GM21367 (cell line): ENCODE results near the gene USP34.

Experiments used
- ATAC-seq: cut with Tn5 transposase; IDR thresholded peaks from one replicate; pipeline ENCODE4 v1.9.1; 2021; ENCODE audit not compliant: unreplicated experiment

The USP34 gene

GRCh38 chr2:61328707-61329251 is 142.1 kb downstream of the USP34 start:
- no peak for ATAC-seq

DNA sequence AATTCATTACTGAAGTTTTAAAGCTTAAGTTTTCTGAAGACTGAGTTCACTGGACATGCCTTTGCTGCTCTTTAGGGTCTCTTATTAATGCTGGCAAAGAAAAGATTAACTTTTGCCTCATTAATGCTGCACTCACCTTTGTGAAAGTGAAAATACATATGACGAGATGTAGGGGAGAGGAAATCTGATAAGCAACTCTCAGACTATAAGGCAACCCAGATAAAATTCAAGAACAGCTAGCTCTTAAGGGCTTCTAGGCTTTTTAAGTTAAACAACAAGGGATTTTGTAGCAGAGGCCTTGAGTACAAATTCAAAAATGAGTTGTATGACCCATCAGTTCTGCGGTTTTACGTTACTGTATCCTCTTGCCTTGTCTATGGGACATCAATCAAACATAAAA is 143.7 kb downstream of the USP34 start:
- no peak for ATAC-seq

- ATAC-seq, result no peak
These were observed 144.5 kb downstream of the USP34 start for GRCh38 chr2:61326423-61326822.

DNA sequence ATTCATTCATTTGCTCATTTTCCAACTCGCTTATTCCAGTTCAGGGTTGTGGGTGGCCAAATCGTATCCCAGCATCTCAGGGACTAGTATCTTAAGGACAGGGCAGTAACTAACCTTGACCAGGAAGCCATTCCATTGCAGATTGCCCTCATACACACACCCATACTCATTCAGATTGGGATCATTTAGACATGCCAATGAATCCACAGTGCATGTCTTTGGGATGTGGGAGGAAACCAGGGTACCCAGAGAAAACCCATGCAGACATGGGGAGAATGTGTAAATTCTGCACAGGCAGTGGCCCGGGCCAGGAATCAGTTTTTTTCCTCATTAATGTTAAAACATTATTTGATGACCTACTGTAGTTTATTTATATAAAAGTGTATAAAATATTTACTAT is 150.7 kb downstream of the USP34 start:
- ATAC-seq, result no peak

DNA sequence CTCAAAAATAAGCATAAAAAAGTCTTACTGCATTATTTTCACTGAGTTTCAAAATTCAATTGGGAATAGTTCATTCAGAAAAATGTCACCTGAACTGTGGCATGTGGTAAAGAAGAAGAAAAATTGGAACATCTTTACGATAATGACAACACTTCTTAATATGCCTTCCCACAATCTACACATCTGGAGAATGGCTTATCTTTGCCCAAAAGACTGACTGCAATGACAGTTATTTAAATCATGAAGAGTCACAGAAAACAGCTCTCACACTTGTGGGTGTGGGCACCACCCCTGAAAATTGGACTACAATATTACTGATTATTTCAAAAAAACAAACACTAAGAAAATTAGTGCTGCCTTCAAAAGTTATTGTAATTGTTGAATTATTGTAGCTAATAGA is 152.3 kb downstream of the USP34 start:
- ATAC-seq, result no peak

DNA sequence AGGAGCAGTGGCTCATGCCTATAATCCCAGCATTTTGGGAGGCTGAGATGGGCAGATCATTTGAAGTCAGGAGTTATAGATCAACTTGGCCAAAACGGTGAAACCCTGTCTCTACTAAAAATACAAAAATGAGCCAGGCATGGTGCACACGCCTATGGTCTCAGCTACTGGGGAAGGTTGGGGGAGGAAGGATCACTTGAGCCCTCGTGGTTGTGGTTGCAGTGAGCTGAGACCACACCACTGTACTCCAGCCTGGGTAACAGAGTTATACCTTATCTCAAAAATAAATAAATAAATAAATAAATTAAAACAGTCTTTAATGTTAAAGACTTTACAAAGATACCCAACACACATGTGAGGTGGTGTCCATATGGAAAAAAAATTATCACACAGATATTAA is 174.9 kb downstream of the USP34 start:
- no peak for ATAC-seq

DNA sequence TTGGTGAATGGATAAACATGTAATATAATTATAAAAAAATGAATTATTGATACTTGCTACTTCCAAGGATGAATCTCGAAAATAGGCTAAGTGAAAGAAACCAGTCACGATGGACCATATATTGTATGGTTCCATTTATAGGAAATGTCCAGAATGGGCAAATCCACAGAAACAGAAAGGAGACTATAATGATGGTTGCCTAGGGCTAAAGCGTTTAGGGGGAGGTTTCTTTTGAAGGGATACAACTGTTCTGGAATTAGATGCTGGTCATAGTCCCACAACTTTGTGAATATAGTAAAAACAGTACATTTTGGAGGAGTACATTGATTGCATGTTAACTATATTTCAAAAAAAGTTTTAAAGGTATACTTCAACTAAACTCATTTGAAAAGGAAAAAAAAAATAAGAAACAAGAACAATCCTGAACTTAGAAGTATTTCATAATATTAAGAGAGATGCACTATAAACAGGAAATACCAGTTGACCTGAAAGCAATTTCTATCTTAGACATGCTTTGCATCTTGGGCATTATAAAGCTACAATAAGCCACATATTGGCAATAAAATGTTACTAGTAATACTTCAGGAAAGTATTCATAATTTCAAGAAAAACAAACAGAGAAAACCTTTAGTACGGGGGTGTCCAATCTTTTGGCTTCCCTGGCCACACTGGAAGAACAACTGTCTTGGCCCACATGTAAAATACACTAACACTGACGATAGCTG is 178.9 kb downstream of the USP34 start:
- ATAC-seq, result no peak

- ATAC-seq, result no peak
These were observed 182.6 kb downstream of the USP34 start for GRCh38 chr2:61288070-61288841.

DNA sequence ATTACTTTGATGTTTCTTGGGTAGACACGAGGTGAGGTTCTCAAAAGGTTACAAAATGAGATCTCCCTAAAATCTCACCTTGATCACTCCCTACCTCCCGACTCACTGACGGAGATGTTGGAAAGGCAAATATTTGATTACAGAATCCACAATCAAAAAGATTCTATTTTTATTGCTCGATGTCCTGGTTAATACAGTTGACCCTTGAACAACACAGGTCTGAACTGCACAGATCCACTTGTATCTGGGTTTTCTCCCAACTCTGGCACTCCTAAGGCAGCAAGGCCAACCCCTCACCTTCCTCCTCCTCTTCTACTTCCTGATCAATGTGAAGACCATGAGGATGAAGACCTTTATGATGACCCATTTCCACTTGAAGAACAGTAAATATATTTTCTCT is 183.6 kb downstream of the USP34 start:
- no peak for ATAC-seq

DNA sequence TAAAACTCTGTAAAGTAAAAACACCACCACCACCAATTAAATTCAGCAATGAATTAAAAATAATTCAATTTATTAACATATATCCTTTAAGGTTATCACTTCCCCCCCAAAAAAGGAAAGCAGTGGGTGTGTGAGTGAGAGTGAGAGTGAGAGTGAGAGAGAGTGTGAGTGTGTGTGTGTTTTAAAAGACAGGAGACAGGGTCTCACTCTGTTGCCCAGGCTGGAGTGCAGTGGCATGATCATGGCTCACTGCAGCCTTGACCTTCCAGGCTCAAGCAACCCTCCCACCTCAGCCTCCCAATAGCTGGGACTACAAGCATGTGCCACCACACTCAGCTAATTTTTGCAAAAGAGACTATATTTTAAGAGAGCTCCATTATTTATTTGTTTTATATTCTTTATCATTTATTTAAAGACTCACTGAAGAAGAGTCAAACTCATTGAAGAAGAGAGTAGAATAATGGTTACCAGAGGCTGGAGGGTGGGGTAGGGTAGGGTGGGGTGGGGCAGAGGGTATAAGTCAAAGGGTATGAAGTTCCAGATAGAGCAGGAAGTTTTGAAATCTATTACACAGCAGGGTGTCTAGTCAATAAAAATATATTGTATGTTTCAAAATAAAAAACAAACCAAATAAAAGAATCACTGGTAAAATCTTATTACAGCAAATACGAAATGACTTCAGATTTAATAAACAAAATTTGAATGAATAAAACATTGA is 187.3 kb downstream of the USP34 start:
- no peak for ATAC-seq

DNA sequence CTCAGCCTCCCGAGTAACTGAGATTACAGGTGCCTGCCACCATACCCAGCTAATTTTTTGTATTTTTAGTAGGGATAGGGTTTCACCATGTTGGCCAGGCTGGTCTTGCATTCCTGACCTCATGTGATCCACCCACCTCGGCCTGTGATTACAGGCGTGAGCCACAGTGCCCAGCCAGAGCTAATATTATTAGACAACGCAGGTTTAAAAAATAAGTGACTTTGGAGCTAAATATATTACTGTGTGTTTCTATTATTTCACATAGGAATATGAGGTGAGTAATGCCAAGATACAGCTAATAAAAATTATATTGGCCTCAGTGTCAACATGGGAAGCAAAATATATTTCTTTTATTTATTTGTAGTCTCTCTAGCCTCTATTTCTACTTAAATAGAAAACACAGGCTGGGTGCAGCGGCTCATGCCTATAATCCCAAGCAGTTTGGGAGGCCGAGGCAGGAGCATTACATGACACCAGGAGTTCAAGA is 188.7 kb downstream of the USP34 start:
- ATAC-seq, result no peak

DNA sequence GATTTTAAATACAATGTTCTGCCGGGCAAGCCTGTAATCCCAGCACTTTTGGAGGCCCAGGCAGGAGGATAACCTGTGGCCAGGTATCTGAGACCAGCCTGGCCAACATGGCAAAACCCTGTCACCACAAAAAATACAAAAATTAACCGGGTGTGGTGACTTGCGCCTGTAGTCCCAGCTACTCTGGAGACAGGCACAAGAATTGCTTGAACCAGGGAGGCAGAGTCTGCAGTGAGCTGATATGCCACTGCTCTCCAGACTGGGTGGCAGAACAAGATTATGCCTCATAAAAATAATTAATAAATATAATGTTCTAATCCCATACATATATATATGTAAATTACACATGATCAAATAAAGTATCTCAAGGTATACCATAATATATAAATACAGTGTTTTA is 189.6 kb downstream of the USP34 start:
- ATAC-seq, result no peak

DNA sequence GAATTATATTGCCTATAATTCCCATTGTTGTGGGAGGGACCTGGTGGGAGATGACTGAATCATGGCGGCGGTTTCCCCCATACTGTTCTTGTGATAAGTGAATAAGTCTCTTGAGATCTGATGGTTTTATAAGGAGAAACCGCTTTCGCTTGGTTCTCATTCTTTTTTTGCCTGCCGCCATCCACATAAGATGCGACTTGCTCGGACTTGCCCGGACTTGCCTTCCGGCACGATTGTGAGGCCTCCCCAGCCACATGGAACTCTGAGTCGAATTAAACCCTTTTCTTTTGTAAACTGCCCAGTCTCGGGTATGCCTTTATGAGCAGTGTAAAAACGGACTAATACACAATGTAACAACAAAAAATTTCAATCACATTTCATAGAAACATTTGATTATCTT is 193.1 kb downstream of the USP34 start:
- no peak for ATAC-seq

GRCh38 chr2:61275575-61276184 is 195.2 kb downstream of the USP34 start:
- no peak for ATAC-seq

GRCh38 chr2:61272421-61273070 is 198.3 kb downstream of the USP34 start:
- no peak for ATAC-seq

GRCh38 chr2:61268249-61268648 is 202.6 kb downstream of the USP34 start:
- ATAC-seq, result no peak

GRCh38 chr2:61266632-61267505 is 204.0 kb downstream of the USP34 start:
- no peak for ATAC-seq

DNA sequence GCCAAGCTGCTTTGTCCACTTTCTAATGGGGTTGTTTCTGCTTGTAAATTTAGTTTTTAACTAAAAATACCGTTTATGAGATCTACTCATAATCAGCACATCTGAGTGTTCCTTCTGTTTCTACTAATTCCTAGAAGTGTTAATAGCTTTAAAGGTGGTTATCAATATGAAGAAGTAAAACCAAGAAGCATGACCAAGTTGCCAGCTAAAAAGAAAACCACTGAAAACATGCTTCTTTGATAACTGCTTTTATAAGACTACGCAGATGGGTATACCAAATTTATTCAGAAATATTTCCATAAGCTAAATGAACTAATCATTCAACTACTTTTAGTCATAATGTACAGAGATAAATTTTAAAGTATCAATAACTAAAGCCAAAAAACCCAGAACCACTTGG is 207.1 kb downstream of the USP34 start:
- no peak for ATAC-seq

- no peak for ATAC-seq
These were observed 208.2 kb downstream of the USP34 start for GRCh38 chr2:61262699-61263098.

DNA sequence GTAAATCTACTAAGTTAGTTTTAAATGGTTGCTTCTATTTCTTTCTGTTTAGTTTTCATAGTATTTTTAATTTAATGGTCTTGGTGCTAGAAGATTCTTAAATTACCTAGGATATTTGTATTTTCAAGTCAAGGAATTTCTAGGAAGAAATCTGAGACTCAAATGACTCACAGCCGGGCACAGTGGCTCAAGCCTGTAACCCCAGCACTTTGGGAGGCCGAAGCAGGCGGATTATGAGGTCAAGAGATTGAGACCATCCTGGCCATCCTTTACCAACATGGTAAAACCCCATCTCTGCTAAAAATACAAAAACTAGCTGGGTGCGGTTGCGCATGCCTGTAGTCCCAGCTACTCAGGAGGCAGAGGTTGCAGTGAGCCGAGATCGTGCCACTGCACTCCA is 213.4 kb downstream of the USP34 start:
- no peak for ATAC-seq
